ENCODE measurements around the gene TESPA1.

- TF ChIP-seq CTCF (conservative IDR thresholded peaks at IDR 0.05) = no peak
- no peak for TF ChIP-seq EZH2 (IDR thresholded peaks at IDR 0.05; ENCODE audit: low read depth)
Measured at GRCh38 chr12:54987611-54988231, 3.2 kb upstream of the TESPA1 start.
